ENCODE measurements around the gene ARIH1. TPM values are rescaled to one million over a fixed set of nuclear protein-coding genes. Genes with fewer than 3 reads are reported as not detected.
A peak's percentile ranks its signal among the peaks of the same experiment; 100 is the strongest.
"Not testable (repeated sequence)": the region's sequence is repeated elsewhere in the genome, so short reads cannot be mapped to it uniquely, and the experiment has no call there.

The ARIH1 gene
- total and polyA plus RNA-seq, 4 donors: 27.2 to 165 (median 96.0) TPM

DNA sequence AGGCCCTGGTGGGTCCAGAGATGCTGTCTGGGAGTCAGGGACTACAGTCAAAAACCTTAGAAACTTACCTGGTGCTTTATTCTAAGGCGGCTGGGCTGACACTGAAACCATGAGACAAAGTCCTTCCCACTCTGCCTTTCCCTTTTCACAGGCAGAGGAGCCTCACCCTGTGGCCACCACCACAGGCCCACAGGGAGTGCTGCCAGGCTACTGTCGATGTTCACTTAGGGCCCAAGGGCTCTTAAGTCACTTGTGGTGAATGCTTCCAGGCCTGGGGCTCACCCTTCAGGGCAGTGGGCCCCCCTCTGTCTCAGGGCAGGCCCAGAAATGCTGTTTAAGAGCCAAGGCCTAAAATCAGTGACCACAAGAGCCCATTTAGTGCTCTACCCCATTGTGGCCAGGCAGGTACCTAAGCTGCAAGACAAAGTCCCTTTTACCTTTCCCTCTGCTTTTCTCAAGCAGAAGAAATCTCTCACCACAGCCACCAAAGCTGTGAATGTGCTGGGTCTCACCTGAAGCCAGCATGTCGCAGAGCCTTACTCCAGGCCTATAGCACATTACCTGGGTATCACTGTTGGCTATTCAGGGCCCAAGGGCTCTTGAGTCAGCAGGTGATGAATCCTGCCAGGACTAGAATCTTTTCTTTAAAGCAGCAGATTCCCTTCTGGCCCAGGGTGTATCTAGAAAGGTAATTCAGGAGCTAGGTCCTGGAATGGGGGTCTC is 140.8 kb downstream of the ARIH1 start:
- WGBS, 2 donors: 89 to 93% methylated on average over 3 of the region's 3 CpGs
- Histone ChIP-seq H3K4me1 (ENCODE audit: control insufficient read depth in 1 of 2, insufficient read depth in 2 of 2, low read length in 2 of 2) (no peaks in the 10 kb centered on the region), H3K4me3 (ENCODE audit: low read length in 2 of 2) (no peak overlapping the region), H3K27ac (ENCODE audit: low read depth in 1 of 2, low read length in 2 of 2) (no peak overlapping the region), H3K36me3 (ENCODE audit: control insufficient read depth in 1 of 2, insufficient read depth in 2 of 2, low read length in 1 of 2) (no peaks in the 10 kb centered on the region), H3K9me3 (ENCODE audit: control insufficient read depth, low read length) (no peaks in the 10 kb centered on the region), H3K27me3 (ENCODE audit: control insufficient read depth in 1 of 2, insufficient read depth in 2 of 2, low read length in 1 of 2) (no peaks in the 10 kb centered on the region)
- DNase-seq (no peak), ATAC-seq (ENCODE audit: low FRiP score) (no peak)
- intact Hi-C loops (cut with DNase I): no loop called here

DNA sequence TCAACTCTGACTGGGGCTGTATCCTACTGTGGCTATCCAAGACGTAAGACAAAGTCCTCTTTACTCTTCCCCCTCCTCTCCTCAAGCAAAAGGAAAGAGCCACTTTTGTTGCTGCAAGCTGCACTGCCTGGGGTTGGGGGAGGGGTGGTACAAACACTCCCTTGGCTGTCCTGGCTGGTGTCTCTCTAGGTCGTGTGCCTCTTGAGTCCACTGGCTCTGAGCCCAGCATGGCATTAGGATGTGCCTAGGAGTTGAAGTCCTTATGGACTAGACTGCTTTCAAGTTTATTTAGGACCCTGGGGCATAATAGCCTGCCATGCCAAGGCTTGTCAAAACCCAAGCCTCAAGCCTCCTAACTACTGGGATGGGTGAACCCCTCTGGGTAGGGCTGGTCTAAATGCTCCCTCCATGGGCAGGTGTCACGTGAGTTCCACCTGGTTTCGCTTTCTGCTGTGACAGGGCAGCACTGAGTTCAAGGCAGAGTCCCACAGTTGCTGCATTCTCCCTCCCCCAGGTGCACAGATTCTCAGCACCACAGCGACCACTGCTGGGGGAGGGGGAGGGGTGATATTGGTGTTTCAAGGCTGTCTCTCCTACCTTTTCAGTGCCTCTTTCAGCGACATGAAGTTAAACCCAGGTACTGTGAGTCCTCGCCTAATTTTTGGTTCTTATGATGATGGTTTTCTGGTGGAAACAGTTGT is 141.6 kb downstream of the ARIH1 start:
- intact Hi-C loops (cut with DNase I); H3K4me1 ChIP-seq (ENCODE audit: control insufficient read depth in 1 of 2, insufficient read depth in 2 of 2, low read length in 2 of 2); H3K9me3 ChIP-seq (ENCODE audit: control insufficient read depth, low read length); ATAC-seq (ENCODE audit: low FRiP score); H3K4me3 ChIP-seq (ENCODE audit: low read length in 2 of 2); H3K36me3 ChIP-seq (ENCODE audit: control insufficient read depth in 1 of 2, insufficient read depth in 2 of 2, low read length in 1 of 2); H3K27me3 ChIP-seq (ENCODE audit: control insufficient read depth in 1 of 2, insufficient read depth in 2 of 2, low read length in 1 of 2); DNase-seq; H3K27ac ChIP-seq (ENCODE audit: low read depth in 1 of 2, low read length in 2 of 2): not testable (repeated sequence)
- 54 to 58% methylated on average over 7 of the region's 7 CpGs for WGBS, 2 donors

DNA sequence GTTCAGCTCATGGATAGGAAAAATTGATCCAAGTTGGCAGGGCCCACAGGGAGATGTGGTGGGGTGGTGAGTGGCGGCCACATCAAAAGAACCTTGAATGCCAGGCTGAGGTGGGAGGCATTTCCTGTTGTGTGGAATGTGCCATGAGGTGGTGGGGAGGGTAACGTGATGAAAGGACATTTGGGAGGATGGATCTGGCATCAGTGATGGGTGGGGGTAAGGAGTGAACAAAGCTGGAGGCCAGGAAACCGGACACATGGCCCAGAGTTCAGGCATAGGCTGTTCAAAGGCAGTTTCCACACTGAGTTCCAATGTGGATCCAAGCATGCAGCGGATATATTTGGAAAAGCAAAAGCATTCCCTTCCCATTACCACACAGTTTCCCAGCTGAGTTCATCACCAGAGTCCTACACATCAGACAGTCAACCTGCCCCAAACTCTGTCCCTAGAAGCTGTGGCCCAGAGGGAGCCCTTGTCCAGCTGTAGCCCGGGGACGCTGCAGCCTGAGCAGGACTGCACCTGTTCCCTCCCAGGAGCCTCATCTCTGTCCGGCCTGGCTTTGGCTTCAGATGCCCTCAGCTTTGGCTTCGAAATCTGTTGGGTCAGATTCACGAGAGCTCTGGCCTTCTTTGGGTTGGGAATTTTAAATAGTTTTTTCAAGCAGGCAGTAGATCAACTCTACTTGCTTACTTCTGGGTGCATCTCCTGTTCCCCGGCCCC is 142.5 kb downstream of the ARIH1 start:
- intact Hi-C loops (cut with DNase I): no loop called here
- 79 to 81% methylated on average over 10 of the region's 10 CpGs for WGBS, 2 donors
- no peak for ATAC-seq (ENCODE audit: low FRiP score)

DNA sequence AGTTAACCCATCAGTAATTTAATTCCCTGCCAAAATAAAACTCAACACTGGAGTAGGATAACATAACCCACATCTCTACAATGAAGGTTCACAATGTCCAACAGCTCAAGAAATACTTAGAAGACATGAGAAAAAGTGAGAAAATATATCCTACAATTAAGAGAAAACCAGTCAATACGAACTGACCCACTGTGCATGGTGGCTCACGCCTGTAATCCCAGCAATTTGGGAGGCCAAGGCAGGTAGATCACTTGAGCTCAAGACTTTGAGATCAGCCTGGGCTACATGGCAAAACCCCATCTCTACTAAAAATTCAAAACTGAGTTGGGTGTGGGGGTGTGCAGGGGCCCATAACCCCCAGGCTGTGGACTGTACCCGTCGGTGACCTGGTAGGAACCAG is 149.7 kb downstream of the ARIH1 start:
- H3K9me3 ChIP-seq (ENCODE audit: control insufficient read depth, low read length); H3K27me3 ChIP-seq (ENCODE audit: control insufficient read depth in 1 of 2, insufficient read depth in 2 of 2, low read length in 1 of 2); DNase-seq; H3K36me3 ChIP-seq (ENCODE audit: control insufficient read depth in 1 of 2, insufficient read depth in 2 of 2, low read length in 1 of 2); H3K27ac ChIP-seq (ENCODE audit: low read depth in 1 of 2, low read length in 2 of 2); intact Hi-C loops (cut with DNase I); H3K4me1 ChIP-seq (ENCODE audit: control insufficient read depth in 1 of 2, insufficient read depth in 2 of 2, low read length in 2 of 2); H3K4me3 ChIP-seq (ENCODE audit: low read length in 2 of 2); ATAC-seq (ENCODE audit: low FRiP score): not testable (repeated sequence)
- 94% methylated on average over 4 of the region's 4 CpGs for WGBS, 2 donors

More for the DNA sequence above, 142.5 kb downstream of the ARIH1 start:
- H3K27ac ChIP-seq (ENCODE audit: low read depth in 1 of 2, low read length in 2 of 2): no peak overlapping the region
- DNase-seq: no peak
- no peaks in the 10 kb centered on the region for H3K27me3 ChIP-seq (ENCODE audit: control insufficient read depth in 1 of 2, insufficient read depth in 2 of 2, low read length in 1 of 2)
- no peaks in the 10 kb centered on the region for H3K4me1 ChIP-seq (ENCODE audit: control insufficient read depth in 1 of 2, insufficient read depth in 2 of 2, low read length in 2 of 2)
- no peaks in the 10 kb centered on the region for H3K9me3 ChIP-seq (ENCODE audit: control insufficient read depth, low read length)
- no peaks in the 10 kb centered on the region for H3K36me3 ChIP-seq (ENCODE audit: control insufficient read depth in 1 of 2, insufficient read depth in 2 of 2, low read length in 1 of 2)
- H3K4me3 ChIP-seq (ENCODE audit: low read length in 2 of 2): no peak overlapping the region

DNA sequence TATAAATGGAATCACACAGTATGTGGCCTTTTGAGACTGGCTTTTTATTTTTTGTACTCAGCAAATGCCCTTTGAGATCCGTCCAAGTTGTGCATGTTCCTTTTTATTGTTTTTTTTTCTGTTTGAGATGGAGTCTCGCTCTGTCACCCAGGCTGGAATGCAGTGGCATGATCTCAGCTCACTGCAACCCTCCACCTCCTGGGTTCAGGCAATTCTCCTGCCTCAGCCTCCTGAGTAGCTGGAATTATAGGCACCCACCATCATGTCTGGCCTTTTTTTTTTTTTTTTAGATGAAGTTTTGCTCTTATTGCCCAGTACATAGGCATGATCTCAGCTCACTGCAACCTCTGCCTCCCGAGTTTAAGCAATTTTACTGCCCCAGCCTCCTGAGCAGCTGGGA is 152.0 kb downstream of the ARIH1 start:
- H3K27me3 ChIP-seq (ENCODE audit: control insufficient read depth in 1 of 2, insufficient read depth in 2 of 2, low read length in 1 of 2); intact Hi-C loops (cut with DNase I); H3K4me1 ChIP-seq (ENCODE audit: control insufficient read depth in 1 of 2, insufficient read depth in 2 of 2, low read length in 2 of 2); H3K27ac ChIP-seq (ENCODE audit: low read depth in 1 of 2, low read length in 2 of 2); H3K36me3 ChIP-seq (ENCODE audit: control insufficient read depth in 1 of 2, insufficient read depth in 2 of 2, low read length in 1 of 2); DNase-seq; H3K9me3 ChIP-seq (ENCODE audit: control insufficient read depth, low read length); ATAC-seq (ENCODE audit: low FRiP score); H3K4me3 ChIP-seq (ENCODE audit: low read length in 2 of 2): not testable (repeated sequence)
- WGBS, 2 donors: 20 to 27% methylated on average over 3 of the region's 3 CpGs

DNA sequence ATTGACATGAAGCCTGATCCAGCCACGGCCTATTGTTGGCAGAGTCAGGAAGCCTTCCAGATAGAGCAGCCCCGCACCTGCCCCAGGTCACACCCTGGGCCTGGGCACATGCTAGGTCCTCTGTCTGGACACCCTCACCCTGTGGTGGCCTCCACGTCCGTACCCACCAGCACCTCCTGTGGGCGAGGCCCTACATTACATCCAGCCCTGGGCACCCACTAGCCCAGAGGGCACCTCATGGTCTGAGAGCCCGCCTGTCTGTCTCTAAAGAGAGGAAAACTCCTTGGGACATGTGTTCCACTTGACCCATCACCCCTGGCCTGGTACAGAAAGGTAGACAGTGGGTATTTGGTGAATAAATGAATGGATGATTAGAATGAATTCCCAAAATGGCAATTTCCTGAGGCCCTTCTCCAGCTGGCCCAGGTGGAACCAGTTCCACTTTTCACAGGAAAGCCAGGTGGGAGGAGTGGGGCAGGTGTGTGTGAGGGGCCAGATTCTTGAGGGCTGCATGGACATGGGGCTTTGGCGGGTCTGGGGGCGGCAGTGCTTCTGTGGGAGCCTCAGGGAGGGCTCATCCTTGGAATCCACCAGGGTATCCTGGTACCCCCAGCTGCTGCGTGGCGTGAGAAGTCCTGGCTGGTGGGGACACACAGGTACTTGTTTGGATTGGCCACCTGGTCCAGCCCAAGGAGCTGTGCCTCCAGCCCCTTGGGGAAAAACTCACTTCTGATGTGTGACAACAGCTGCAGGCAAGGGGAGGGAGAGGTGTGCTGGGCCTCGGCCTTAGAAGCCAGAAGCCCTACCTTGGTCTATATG is 154.3 kb downstream of the ARIH1 start:
- H3K27me3 ChIP-seq (ENCODE audit: control insufficient read depth in 1 of 2, insufficient read depth in 2 of 2, low read length in 1 of 2); H3K36me3 ChIP-seq (ENCODE audit: control insufficient read depth in 1 of 2, insufficient read depth in 2 of 2, low read length in 1 of 2); intact Hi-C loops (cut with DNase I); H3K9me3 ChIP-seq (ENCODE audit: control insufficient read depth, low read length); H3K27ac ChIP-seq (ENCODE audit: low read depth in 1 of 2, low read length in 2 of 2); DNase-seq; H3K4me3 ChIP-seq (ENCODE audit: low read length in 2 of 2); ATAC-seq (ENCODE audit: low FRiP score); H3K4me1 ChIP-seq (ENCODE audit: control insufficient read depth in 1 of 2, insufficient read depth in 2 of 2, low read length in 2 of 2): not testable (repeated sequence)
- 86 to 88% methylated on average over 11 of the region's 11 CpGs for WGBS, 2 donors

DNA sequence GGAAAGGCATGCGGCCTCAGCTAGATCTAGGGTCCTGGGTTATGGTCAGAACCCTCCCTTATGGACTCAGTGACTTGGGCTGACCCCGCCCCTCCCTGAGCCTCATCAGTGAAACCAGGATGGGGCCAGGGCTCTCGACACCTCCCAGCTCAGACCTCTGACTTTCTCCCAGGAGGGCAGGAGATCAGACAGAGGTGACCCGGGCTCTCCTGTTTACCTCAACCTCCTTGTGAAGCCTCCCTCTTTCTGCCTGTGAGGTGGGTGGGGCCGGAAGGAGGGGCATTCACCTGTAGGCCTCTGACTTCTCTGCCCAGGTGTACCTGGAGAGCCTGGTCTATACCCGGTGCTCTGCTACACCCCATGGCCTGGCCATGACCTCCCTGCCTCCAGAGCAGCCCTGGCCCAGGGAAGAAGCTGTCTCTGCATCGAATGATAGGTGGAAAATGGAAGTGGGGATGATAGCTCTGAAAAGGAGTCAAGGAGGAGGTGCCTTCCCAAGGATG is 155.0 kb downstream of the ARIH1 start:
- intact Hi-C loops (cut with DNase I); H3K27me3 ChIP-seq (ENCODE audit: control insufficient read depth in 1 of 2, insufficient read depth in 2 of 2, low read length in 1 of 2); ATAC-seq (ENCODE audit: low FRiP score); H3K4me3 ChIP-seq (ENCODE audit: low read length in 2 of 2); H3K9me3 ChIP-seq (ENCODE audit: control insufficient read depth, low read length); H3K36me3 ChIP-seq (ENCODE audit: control insufficient read depth in 1 of 2, insufficient read depth in 2 of 2, low read length in 1 of 2); H3K27ac ChIP-seq (ENCODE audit: low read depth in 1 of 2, low read length in 2 of 2); H3K4me1 ChIP-seq (ENCODE audit: control insufficient read depth in 1 of 2, insufficient read depth in 2 of 2, low read length in 2 of 2); DNase-seq: not testable (repeated sequence)
- 80 to 83% methylated on average over 7 of the region's 7 CpGs for WGBS, 2 donors

DNA sequence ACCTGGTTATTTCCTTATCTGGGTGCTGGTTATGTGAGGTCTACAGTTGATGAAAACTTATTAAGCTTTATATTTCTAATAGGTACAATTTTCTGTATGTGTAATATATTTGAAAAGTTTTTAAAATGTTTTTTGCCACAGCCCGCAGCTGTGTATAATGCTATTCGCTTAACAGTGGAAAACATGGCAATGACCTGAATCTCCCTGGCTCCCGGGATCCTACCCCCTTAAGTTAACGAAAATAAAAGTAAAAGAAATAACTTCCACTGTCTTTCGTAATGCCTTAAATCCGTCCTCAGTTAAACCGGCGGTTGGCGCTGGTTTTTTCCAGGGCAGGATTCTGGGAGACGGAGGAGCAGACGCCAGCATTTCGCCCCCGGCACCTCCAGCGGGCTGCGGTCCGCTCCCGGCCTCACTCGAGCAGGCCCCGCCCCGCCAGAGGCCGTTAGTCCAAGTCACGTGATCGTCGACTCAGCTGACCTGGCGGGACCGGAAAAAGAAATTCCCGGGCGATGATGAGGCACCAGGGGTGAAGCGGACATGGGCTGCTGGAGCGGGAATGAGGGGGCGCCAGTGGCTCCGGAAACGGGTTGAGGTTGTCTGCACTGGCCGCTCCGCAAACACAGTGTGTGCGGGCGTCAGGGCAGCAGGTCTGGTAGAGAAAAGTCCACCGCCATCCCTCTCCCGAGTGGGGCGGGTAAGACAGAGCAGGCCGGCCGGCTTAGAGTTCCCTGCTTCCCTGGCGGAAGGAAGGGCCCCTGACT is 162.6 kb downstream of the ARIH1 start:
- DNase-seq (peak; percentile 85 to 90), ATAC-seq (ENCODE audit: low FRiP score) (peak; percentile 91)
- H3K27me3 ChIP-seq (ENCODE audit: control insufficient read depth in 1 of 2, insufficient read depth in 2 of 2, low read length in 1 of 2); intact Hi-C loops (cut with DNase I); H3K27ac ChIP-seq (ENCODE audit: low read depth in 1 of 2, low read length in 2 of 2); H3K9me3 ChIP-seq (ENCODE audit: control insufficient read depth, low read length); H3K36me3 ChIP-seq (ENCODE audit: control insufficient read depth in 1 of 2, insufficient read depth in 2 of 2, low read length in 1 of 2); H3K4me1 ChIP-seq (ENCODE audit: control insufficient read depth in 1 of 2, insufficient read depth in 2 of 2, low read length in 2 of 2); H3K4me3 ChIP-seq (ENCODE audit: low read length in 2 of 2): not testable (repeated sequence)
- 0 to 1% methylated on average over 9 to 27 of the region's 43 CpGs for WGBS, 2 donors

All from aorta (tissue), 5 donors.